ENCODE measurements around the gene CD3E.

CD3E gene

DNA sequence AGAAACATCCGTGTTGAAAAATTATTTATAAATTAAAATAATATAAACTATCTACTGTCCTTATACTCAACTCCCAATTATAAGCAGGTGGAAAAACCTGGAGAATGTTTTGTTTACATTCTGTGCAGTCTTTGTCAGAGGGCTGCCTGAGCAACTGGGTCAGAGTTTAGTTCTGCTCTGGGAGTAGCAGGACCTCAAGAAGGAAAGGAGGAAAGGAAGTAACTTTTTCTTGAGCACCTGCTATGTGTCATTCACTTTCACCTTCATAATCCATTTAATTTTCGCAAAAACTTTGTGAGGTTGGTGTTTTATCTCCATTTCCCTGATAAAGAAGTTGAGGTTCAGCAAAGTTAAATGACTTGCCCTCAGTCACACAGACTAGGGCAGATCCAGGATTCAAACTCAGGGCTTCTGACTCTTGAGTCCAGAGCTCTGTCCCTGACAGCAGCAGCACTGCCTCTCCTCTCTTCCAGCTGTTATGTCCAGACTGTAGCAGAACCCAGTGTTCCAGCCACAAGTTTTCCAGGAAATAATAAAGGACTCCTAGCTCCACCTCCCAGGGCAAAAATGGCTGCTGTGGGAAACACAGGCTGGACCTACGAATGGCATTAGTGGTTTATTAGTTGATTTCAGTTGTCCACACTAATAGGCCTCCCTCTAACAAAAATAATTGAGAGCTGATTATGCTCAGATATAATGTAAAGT lies 6.4 kb downstream of the CD3E start:
- no peak overlapping the region for H2BK120ac ChIP-seq (ENCODE audit: insufficient read depth, low read length, poor library complexity)
- no peak overlapping the region for H3K27ac ChIP-seq (ENCODE audit: low read depth, low read length)
- H3K9ac ChIP-seq (ENCODE audit: low read length) = no peak overlapping the region
- H4K8ac ChIP-seq (ENCODE audit: low read depth, low read length) = no peak overlapping the region
- no peak overlapping the region for H2BK5ac ChIP-seq (ENCODE audit: low read depth, low read length, poor library complexity)
- H3K36me3 ChIP-seq (ENCODE audit: control insufficient read depth in 1 of 2, insufficient read depth in 2 of 2, low read length in 2 of 2) = no peaks in the 10 kb centered on the region
- H3K79me2 ChIP-seq (ENCODE audit: control insufficient read depth, insufficient read depth, low read length, poor library complexity) = no peaks in the 10 kb centered on the region
- H3K27me3 ChIP-seq (ENCODE audit: insufficient read depth, low read length) = no peaks in the 10 kb centered on the region
- H3K4ac ChIP-seq (ENCODE audit: low read depth, low read length) = no peak overlapping the region
- no peak overlapping the region for H4K12ac ChIP-seq (ENCODE audit: low read depth, low read length)
- peaks cover 0 to 3% of the 10 kb centered on the region in 2 experiments for H3K4me1 ChIP-seq (ENCODE audit: control insufficient read depth in 1 of 2, insufficient read depth in 2 of 2, low read length in 2 of 2)
- no peak overlapping the region for H3K18ac ChIP-seq (ENCODE audit: low read length)
- no peak overlapping the region for H2BK12ac ChIP-seq (ENCODE audit: low read length)
- DNase-seq = no peak
- H3K79me1 ChIP-seq (ENCODE audit: low read length) = no peaks in the 10 kb centered on the region
- H3K4me2 ChIP-seq (ENCODE audit: low read length) = no peak overlapping the region
- no peak overlapping the region for H3K14ac ChIP-seq (ENCODE audit: low read length)
- peaks cover 4% of the 10 kb centered on the region for H3K9me3 ChIP-seq (ENCODE audit: insufficient read depth, low read depth, low read length)
- H4K91ac ChIP-seq (ENCODE audit: low read depth, low read length) = no peak overlapping the region
- H3K23ac ChIP-seq (ENCODE audit: low read length) = no peak overlapping the region
- H2AK5ac ChIP-seq (ENCODE audit: low read length) = no peak overlapping the region
- no CpG with 5 or more reads among the region's 3 CpGs for WGBS (ENCODE audit: extremely low coverage, insufficient coverage, insufficient read length)
- no peak overlapping the region for H2AFZ ChIP-seq (ENCODE audit: insufficient read depth, low read length, poor library complexity)
- H3K4me3 ChIP-seq (ENCODE audit: low read depth, low read length) = no peak overlapping the region

DNA sequence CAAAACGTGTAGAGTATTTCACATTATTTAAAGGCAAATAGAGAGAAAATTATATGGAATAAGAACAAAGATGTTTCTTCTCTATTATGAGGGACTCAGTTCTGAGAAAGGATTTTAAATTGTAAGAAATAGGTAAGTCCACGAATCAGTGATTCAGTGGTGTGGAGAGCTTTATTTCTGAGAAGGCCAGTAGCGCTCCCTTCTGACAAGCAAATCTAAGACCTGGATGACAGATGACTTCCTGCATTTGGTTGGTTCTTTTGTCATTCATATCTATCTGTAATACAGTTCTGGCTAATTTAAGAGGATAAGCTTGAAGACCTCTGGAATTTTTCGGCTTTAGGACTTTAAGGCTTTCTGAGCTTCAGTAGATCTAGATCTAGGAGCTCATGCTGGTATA lies 7.0 kb downstream of the CD3E start:
- no peak overlapping the region for H3K4ac ChIP-seq (ENCODE audit: low read depth, low read length)
- H3K79me1 ChIP-seq (ENCODE audit: low read length) = no peaks in the 10 kb centered on the region
- H2AK5ac ChIP-seq (ENCODE audit: low read length) = no peak overlapping the region
- H3K4me3 ChIP-seq (ENCODE audit: low read depth, low read length) = no peak overlapping the region
- H3K23ac ChIP-seq (ENCODE audit: low read length) = no peak overlapping the region
- WGBS (ENCODE audit: extremely low coverage, insufficient coverage, insufficient read length) = no CpG with 5 or more reads among the region's 4 CpGs
- no peak overlapping the region for H3K4me2 ChIP-seq (ENCODE audit: low read length)
- no peak overlapping the region for H4K8ac ChIP-seq (ENCODE audit: low read depth, low read length)
- no peak overlapping the region for H2BK5ac ChIP-seq (ENCODE audit: low read depth, low read length, poor library complexity)
- H4K91ac ChIP-seq (ENCODE audit: low read depth, low read length) = no peak overlapping the region
- no peak overlapping the region for H3K9ac ChIP-seq (ENCODE audit: low read length)
- peaks cover 0 to 3% of the 10 kb centered on the region in 2 experiments for H3K4me1 ChIP-seq (ENCODE audit: control insufficient read depth in 1 of 2, insufficient read depth in 2 of 2, low read length in 2 of 2)
- no peak overlapping the region for H2BK12ac ChIP-seq (ENCODE audit: low read length)
- H2BK120ac ChIP-seq (ENCODE audit: insufficient read depth, low read length, poor library complexity) = no peak overlapping the region
- H4K12ac ChIP-seq (ENCODE audit: low read depth, low read length) = no peak overlapping the region
- peaks cover 4% of the 10 kb centered on the region for H3K9me3 ChIP-seq (ENCODE audit: insufficient read depth, low read depth, low read length)
- H3K27me3 ChIP-seq (ENCODE audit: insufficient read depth, low read length) = no peaks in the 10 kb centered on the region
- no peak for DNase-seq
- H3K79me2 ChIP-seq (ENCODE audit: control insufficient read depth, insufficient read depth, low read length, poor library complexity) = no peaks in the 10 kb centered on the region
- no peak overlapping the region for H3K27ac ChIP-seq (ENCODE audit: low read depth, low read length)
- no peak overlapping the region for H3K18ac ChIP-seq (ENCODE audit: low read length)
- no peaks in the 10 kb centered on the region for H3K36me3 ChIP-seq (ENCODE audit: control insufficient read depth in 1 of 2, insufficient read depth in 2 of 2, low read length in 2 of 2)
- no peak overlapping the region for H3K14ac ChIP-seq (ENCODE audit: low read length)
- no peak overlapping the region for H2AFZ ChIP-seq (ENCODE audit: insufficient read depth, low read length, poor library complexity)

DNA sequence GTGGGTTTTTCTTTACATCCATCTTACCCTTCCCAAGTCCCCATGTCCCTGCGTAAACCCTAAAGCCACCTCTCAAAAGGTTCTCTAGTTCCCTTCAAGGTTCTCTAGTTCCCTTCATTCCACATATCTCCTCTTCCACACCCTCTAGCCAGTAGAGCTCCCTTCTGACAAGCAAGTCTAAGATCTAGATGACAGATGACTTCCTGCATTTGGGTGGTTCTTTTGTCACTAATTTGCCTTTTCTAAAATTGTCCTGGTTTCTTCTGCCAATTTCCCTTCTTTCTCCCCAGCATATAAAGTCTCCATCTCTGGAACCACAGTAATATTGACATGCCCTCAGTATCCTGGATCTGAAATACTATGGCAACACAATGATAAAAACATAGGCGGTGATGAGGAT lies 7.8 kb downstream of the CD3E start:
- H3K9me3 ChIP-seq (ENCODE audit: insufficient read depth, low read depth, low read length) = peaks cover 4% of the 10 kb centered on the region
- H3K4me1 ChIP-seq (ENCODE audit: control insufficient read depth in 1 of 2, insufficient read depth in 2 of 2, low read length in 2 of 2) = peaks cover 3% of the 10 kb centered on the region in 2 experiments
- no peak for DNase-seq
- no peak overlapping the region for H2BK120ac ChIP-seq (ENCODE audit: insufficient read depth, low read length, poor library complexity)
- no peaks in the 10 kb centered on the region for H3K27me3 ChIP-seq (ENCODE audit: insufficient read depth, low read length)
- no peak overlapping the region for H3K4ac ChIP-seq (ENCODE audit: low read depth, low read length)
- no CpG with 5 or more reads among the region's 2 CpGs for WGBS (ENCODE audit: extremely low coverage, insufficient coverage, insufficient read length)
- H4K8ac ChIP-seq (ENCODE audit: low read depth, low read length) = no peak overlapping the region
- H3K27ac ChIP-seq (ENCODE audit: low read depth, low read length) = no peak overlapping the region
- H3K14ac ChIP-seq (ENCODE audit: low read length) = no peak overlapping the region
- H3K23ac ChIP-seq (ENCODE audit: low read length) = no peak overlapping the region
- H3K4me2 ChIP-seq (ENCODE audit: low read length) = no peak overlapping the region
- no peak overlapping the region for H2AFZ ChIP-seq (ENCODE audit: insufficient read depth, low read length, poor library complexity)
- no peak overlapping the region for H2AK5ac ChIP-seq (ENCODE audit: low read length)
- no peak overlapping the region for H4K91ac ChIP-seq (ENCODE audit: low read depth, low read length)
- H2BK12ac ChIP-seq (ENCODE audit: low read length) = no peak overlapping the region
- H2BK5ac ChIP-seq (ENCODE audit: low read depth, low read length, poor library complexity) = no peak overlapping the region
- no peaks in the 10 kb centered on the region for H3K36me3 ChIP-seq (ENCODE audit: control insufficient read depth in 1 of 2, insufficient read depth in 2 of 2, low read length in 2 of 2)
- H3K9ac ChIP-seq (ENCODE audit: low read length) = no peak overlapping the region
- no peaks in the 10 kb centered on the region for H3K79me2 ChIP-seq (ENCODE audit: control insufficient read depth, insufficient read depth, low read length, poor library complexity)
- no peak overlapping the region for H3K18ac ChIP-seq (ENCODE audit: low read length)
- no peak overlapping the region for H3K4me3 ChIP-seq (ENCODE audit: low read depth, low read length)
- no peaks in the 10 kb centered on the region for H3K79me1 ChIP-seq (ENCODE audit: low read length)
- no peak overlapping the region for H4K12ac ChIP-seq (ENCODE audit: low read depth, low read length)

- Histone ChIP-seq H4K12ac (ENCODE audit: low read depth, low read length) (no peak overlapping the region), H3K36me3 (ENCODE audit: control insufficient read depth in 1 of 2, insufficient read depth in 2 of 2, low read length in 2 of 2) (no peaks in the 10 kb centered on the region), H3K27me3 (ENCODE audit: insufficient read depth, low read length) (no peaks in the 10 kb centered on the region), H3K18ac (ENCODE audit: low read length) (no peak overlapping the region), H3K79me1 (ENCODE audit: low read length) (no peaks in the 10 kb centered on the region), H3K4me2 (ENCODE audit: low read length) (no peak overlapping the region), H2BK12ac (ENCODE audit: low read length) (no peak overlapping the region), H2BK120ac (ENCODE audit: insufficient read depth, low read length, poor library complexity) (no peak overlapping the region), H2BK5ac (ENCODE audit: low read depth, low read length, poor library complexity) (no peak overlapping the region), H3K27ac (ENCODE audit: low read depth, low read length) (no peak overlapping the region), H3K4me1 (ENCODE audit: control insufficient read depth in 1 of 2, insufficient read depth in 2 of 2, low read length in 2 of 2) (peaks cover 3% of the 10 kb centered on the region in 2 experiments), H3K9ac (ENCODE audit: low read length) (no peak overlapping the region), H3K4ac (ENCODE audit: low read depth, low read length) (no peak overlapping the region), H4K91ac (ENCODE audit: low read depth, low read length) (no peak overlapping the region), H2AK5ac (ENCODE audit: low read length) (no peak overlapping the region), H4K8ac (ENCODE audit: low read depth, low read length) (no peak overlapping the region), H3K9me3 (ENCODE audit: insufficient read depth, low read depth, low read length) (peaks cover 4% of the 10 kb centered on the region), H3K23ac (ENCODE audit: low read length) (no peak overlapping the region), H3K4me3 (ENCODE audit: low read depth, low read length) (no peak overlapping the region), H3K14ac (ENCODE audit: low read length) (no peak overlapping the region), H2AFZ (ENCODE audit: insufficient read depth, low read length, poor library complexity) (no peak overlapping the region), H3K79me2 (ENCODE audit: control insufficient read depth, insufficient read depth, low read length, poor library complexity) (no peaks in the 10 kb centered on the region)
- WGBS (ENCODE audit: extremely low coverage, insufficient coverage, insufficient read length) = no CpG with 5 or more reads among the region's 4 CpGs
- no peak for DNase-seq
Observed at GRCh38 chr11:118313242-118313641, 8.7 kb downstream of the CD3E start.
